NK-92 (cell line): ENCODE results near the gene SH3BP1.

Experiments
- DNase-seq: peaks from one replicate; lab custom pipeline; 2025; ENCODE audit not compliant: unreplicated experiment; lab: John Stamatoyannopoulos, UW

The SH3BP1 gene

GRCh38 chr22:37704645-37705044 is 65.2 kb downstream of the SH3BP1 start:
- DNase-seq, result no peak

DNA sequence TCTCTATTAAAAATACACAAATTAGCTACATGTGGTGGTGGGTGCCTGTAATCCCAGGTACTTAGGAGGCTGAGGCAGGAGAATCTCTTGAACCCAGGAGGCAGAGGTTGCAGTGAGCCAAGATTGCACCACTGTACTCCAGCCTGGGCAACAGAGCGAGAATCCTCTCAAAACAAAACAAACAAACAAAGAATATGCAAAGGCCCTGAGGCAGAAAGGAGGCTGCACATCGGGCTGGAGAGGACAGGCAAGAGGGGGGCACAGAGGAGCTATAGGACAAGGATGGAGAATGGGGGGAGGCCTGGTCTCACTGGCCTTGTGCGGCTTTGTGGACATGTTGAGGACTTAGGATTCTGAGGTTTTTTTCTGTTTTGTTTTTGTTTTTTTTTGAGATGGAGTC is 65.7 kb downstream of the SH3BP1 start:
- no peak for DNase-seq
